Ishikawa (cell line): Measurements from ENCODE around the gene NHEJ1.

ENCODE experiments used
- CEBPB ChIP-seq: IDR thresholded peaks from 2 replicates; pipeline ENCODE4 v1.6.1; 2012
- CREB1 ChIP-seq: IDR thresholded peaks from 2 replicates; pipeline ENCODE4 v1.6.1; 2012; ENCODE audit warnings: low read depth
- EGR1 ChIP-seq: IDR thresholded peaks from 2 replicates; pipeline ENCODE4 v1.6.1; 2012
- EP300 ChIP-seq: IDR thresholded peaks from 2 replicates; pipeline ENCODE4 v1.6.1; 2012; ENCODE audit warnings: borderline replicate concordance
- FOXM1 ChIP-seq: IDR thresholded peaks from 2 replicates; pipeline ENCODE4 v1.6.1; 2012; ENCODE audit warnings: low read depth, borderline replicate concordance
- NFIC ChIP-seq: IDR thresholded peaks from 2 replicates; pipeline ENCODE4 v1.6.1; 2012
- RAD21 ChIP-seq: IDR thresholded peaks from 2 replicates; pipeline ENCODE4 v1.6.1; 2012; ENCODE audit warnings: low read depth
- REST ChIP-seq: IDR thresholded peaks from 2 replicates; pipeline ENCODE4 v1.6.1; 2012; ENCODE audit warnings: low read depth, mild to moderate bottlenecking
- TAF1 ChIP-seq: IDR thresholded peaks from 2 replicates; pipeline ENCODE4 v1.6.1; 2012; ENCODE audit warnings: low read depth, mild to moderate bottlenecking
- TCF12 ChIP-seq: IDR thresholded peaks from 2 replicates; pipeline ENCODE4 v1.6.1; 2012; ENCODE audit warnings: low read depth
- TEAD4 ChIP-seq: IDR thresholded peaks from 2 replicates; pipeline ENCODE4 v1.6.1; 2012
- YY1 ChIP-seq: IDR thresholded peaks from 2 replicates; pipeline ENCODE4 v1.6.1; 2012; ENCODE audit warnings: low read depth
- ZBTB7A ChIP-seq: IDR thresholded peaks from 2 replicates; pipeline ENCODE4 v1.6.1; 2012; ENCODE audit warnings: low read depth
- TF ChIP-seq, protein P1 (sequence below): IDR thresholded peaks from 2 replicates; pipeline ENCODE4 v1.6.1; 2012
- TF ChIP-seq, protein P2 (sequence below): IDR thresholded peaks from 2 replicates; pipeline ENCODE4 v1.6.1; 2012

The NHEJ1 gene

GRCh38 chr2:219106251-219106650 is 54.4 kb downstream of the NHEJ1 start:
- TF ChIP-seq TAF1 (no peak), TEAD4 (no peak), EP300 (no peak)

DNA sequence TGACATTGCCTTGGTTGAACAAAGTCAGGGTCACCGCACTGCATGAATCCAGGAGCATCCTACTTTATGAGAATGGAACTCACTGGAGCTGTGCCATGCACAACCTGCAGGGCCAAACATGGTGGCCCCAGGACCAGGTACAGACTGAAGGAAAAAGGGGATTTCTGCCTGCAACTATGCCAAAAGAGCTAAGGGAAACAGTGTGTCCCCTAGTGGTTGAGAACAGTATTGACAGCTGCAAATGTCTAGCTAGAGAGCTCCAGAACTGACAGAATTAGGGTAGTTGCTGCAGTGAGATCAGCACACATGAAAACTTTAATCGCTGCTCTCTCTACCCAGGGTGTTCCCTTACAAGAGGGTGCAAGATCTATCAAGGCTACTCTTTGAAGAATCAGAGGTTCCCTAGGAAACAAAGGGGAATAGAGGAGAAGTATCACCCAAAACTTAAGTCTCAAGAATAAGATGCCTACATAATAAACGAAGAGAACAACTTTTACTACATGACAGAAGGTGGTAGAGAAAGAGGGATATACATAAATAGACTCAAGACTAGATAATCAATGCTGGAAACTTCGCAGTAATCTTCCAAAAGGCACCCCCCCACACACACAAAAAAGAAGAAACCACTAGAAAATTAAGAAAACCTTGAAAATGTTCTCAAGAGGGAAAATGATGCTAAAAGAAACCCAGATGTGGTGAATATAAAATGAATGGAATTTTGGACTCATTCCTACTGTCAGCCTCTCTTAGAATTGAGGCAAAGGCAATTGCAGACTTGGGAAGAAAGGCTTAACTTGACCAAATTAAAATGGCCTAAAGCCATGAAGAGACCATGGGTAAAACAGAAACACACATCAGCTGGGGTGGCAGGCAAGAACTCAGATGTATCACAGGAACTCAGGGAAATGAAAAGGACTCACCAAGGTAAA is 56.2 kb downstream of the NHEJ1 start:
- TF ChIP-seq RAD21 (peak; percentile 60), CREB1 (no peak)

DNA sequence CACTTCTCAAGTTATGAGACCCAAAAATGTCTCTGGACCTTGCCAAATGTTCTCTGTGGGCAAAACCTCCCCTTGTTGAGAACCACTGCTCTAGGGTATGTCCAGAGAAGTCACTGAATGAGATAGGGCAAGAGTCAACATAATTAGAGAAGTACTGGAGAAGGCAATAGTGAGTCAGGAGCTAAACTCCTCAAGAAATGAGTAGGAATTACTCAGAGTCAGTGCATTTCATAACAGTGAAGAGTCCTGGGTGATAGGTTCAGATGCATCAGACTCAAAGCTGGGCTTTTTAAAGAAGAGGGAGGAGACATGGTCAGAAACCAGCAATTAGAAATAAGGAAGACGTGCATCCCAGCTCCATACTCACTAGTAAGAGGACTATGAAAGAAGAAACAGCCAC is 61.3 kb downstream of the NHEJ1 start:
- TF ChIP-seq REST (no peak), EP300 (no peak), EGR1 (no peak), CEBPB (no peak), ZBTB7A (no peak), NFIC (no peak), TAF1 (no peak), YY1 (no peak), TCF12 (no peak)
- TF ChIP-seq, protein P1, sequence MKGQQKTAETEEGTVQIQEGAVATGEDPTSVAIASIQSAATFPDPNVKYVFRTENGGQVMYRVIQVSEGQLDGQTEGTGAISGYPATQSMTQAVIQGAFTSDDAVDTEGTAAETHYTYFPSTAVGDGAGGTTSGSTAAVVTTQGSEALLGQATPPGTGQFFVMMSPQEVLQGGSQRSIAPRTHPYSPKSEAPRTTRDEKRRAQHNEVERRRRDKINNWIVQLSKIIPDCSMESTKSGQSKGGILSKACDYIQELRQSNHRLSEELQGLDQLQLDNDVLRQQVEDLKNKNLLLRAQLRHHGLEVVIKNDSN, result no peak

GRCh38 chr2:219095406-219095935 is 65.1 kb downstream of the NHEJ1 start:
- TF ChIP-seq TCF12, result no peak
- TF ChIP-seq, protein P2, sequence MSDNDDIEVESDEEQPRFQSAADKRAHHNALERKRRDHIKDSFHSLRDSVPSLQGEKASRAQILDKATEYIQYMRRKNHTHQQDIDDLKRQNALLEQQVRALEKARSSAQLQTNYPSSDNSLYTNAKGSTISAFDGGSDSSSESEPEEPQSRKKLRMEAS, result no peak
- TF ChIP-seq TAF1, result no peak

DNA sequence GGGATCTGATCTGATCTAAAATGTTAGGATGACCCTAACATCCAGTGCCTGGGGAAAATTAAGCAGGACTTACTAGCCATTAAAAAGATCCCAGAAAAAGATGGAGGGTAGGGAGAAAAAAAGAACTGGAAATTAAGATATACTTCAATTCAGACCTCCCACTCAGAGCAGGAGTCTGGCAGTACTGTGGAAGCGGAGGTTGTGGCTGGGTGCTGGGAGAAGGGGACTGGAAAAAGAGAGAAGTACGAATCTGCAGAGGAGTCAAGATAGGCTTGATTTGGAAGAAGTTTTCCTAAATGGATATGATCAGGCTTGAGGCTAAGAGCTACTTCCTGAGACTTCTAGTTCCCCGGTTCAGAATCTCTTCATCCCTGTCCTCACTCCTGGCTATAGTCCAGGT is 66.4 kb downstream of the NHEJ1 start:
- TF ChIP-seq TEAD4, result no peak
- no peak for TF ChIP-seq TCF12
- TF ChIP-seq ZBTB7A, result no peak
- TF ChIP-seq YY1, result no peak
- TF ChIP-seq, protein P2, result no peak
- TF ChIP-seq EGR1, result no peak
- no peak for TF ChIP-seq REST
- no peak for TF ChIP-seq EP300

DNA sequence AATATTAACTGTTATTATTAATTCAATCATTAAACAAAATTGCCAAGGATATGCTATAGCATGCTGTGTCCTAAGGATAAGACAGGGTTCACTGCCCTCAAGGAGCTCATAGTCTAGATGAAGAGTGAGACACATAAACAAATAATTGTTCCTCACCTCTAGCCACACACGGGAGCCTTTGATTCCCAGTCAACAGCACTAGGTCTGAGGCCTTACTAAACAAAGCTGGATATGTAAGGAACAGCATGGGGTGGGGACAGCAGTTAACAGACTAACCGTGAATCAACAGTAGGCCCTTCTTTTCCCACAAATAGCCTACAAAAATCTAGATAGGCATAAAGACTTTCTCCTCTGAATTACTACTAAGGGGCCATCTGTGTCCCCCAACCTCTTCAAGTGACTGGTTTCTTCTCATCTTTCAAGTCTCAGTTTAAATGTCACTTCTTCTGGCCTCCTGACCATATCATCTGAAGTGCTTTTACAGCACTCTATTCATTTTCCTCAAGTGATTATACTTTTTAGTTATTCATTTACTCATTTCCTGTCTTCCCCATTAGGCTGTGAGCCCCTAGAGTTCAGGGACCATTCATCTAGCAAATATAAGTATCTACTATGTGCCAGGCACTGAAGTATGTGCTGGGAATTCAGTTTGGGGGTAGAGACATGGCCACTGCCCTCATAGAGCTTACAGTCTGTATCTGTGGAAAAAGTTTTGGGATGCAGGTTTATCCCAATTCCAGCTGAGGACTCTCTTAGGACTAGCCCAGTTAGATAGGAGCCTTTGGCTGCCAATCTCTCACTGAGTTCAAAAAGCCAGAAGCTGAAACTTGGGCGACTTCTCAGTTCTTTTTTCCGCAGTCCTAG is 69.9 kb downstream of the NHEJ1 start:
- TF ChIP-seq, protein P2, result no peak
- TF ChIP-seq TEAD4 (no peak), CREB1 (no peak), TCF12 (no peak), ZBTB7A (no peak), YY1 (no peak), REST (no peak), RAD21 (no peak), EGR1 (no peak), TAF1 (no peak), NFIC (no peak), FOXM1 (no peak), CEBPB (no peak), EP300 (no peak)
- TF ChIP-seq, protein P1, result no peak
